Heart right ventricle (tissue), 16 donors: ENCODE data around the gene KCNA5. TPM values are rescaled to one million over a fixed set of nuclear protein-coding genes. Genes with fewer than 3 reads are reported as not detected.
A peak's percentile ranks its signal among the peaks of the same experiment; 100 is the strongest.

Experiments used
- ATAC-seq, 8 donors: fragments of 200-7000 bp; cut with Tn5 transposase; one replicate each; pipeline ENCODE4 v1.9.1; 2020; ENCODE audit warnings: mild to moderate bottlenecking in 8 of 8, moderate library complexity in 8 of 8, moderate number of reproducible peaks in 1 of 8
- DNase-seq, 2 donors: peaks; one replicate each; pipeline ENCODE4 v3.0.0-alpha.2; 2020
- H3K27ac ChIP-seq, 10 donors: fragments of 200-600 bp; sonication (generic) in 2 of 10; one replicate each; pipeline versions ENCODE4 v1.5.0 to v1.8.0; 2020 to 2022; ENCODE audit warnings: mild to moderate bottlenecking in 3 of 10
- H3K27me3 ChIP-seq, 7 donors: fragments of 200-600 bp; one replicate each; pipeline ENCODE4 v1.8.0; 2021 to 2022; ENCODE audit warnings: mild to moderate bottlenecking in 2 of 7
- H3K36me3 ChIP-seq, 9 donors: fragments of 200-600 bp; sonication (generic) in 1 of 9; one replicate each; pipeline versions ENCODE4 v1.5.0 to v1.8.0; 2020 to 2022; ENCODE audit warnings: mild to moderate bottlenecking in 2 of 9
- H3K4me1 ChIP-seq, 9 donors: fragments of 200-600 bp; sonication (generic) in 1 of 9; one replicate each; pipeline versions ENCODE4 v1.5.0 to v1.8.0; 2020 to 2022; ENCODE audit warnings: mild to moderate bottlenecking in 4 of 9
- H3K4me3 ChIP-seq, 10 donors: fragments of 200-600 bp; sonication (generic) in 2 of 10; one replicate each; pipeline versions ENCODE4 v1.5.0 to v1.8.0; 2020 to 2022; ENCODE audit warnings: mild to moderate bottlenecking in 7 of 10, moderate library complexity in 2 of 10
- H3K9me3 ChIP-seq, 11 donors: fragments of 200-600 bp in 10 of 11; sonication (generic) in 2 of 11; one replicate each; pipeline versions ENCODE4 v1.5.0 to v1.8.0; 2013 to 2022; ENCODE audit warnings: mild to moderate bottlenecking in 2 of 11, control low read depth in 1 of 11, moderate library complexity in 1 of 11
- CTCF ChIP-seq, 9 donors: fragments of 200-600 bp; sonication (generic) in 2 of 9; IDR thresholded peaks; one replicate each; pipeline versions ENCODE4 v1.5.0 to v1.8.0; 2021 to 2022; ENCODE audit warnings: antibody characterized with exemption in 9 of 9, mild to moderate bottlenecking in 5 of 9, moderate library complexity in 1 of 9
- WGBS, 2 donors: extraction: QIAGEN DNeasy Blood & Tissue Kit; methylation state at CpG; one replicate each; pipeline ENCODE4 v1.1.7; 2013; ENCODE audit warnings: inconsistent platforms in 1 of 2; 5-methylcytosine and 5-hydroxymethylcytosine counted together
- intact Hi-C, 10 donors: fragments of 100-400 bp; cut with DNase I; formaldehyde crosslinking; loops; one replicate each; pipeline versions ENCODE4 v1.11.1 to v1.14.2; 2022
- polyA plus RNA-seq, 2 donors: library from polyadenylated mRNA; stranded (reverse); fragments of 200-250 nt; gene quantifications; one replicate each; pipeline ENCODE4 v1.2.3, GENCODE V29; 2013
- total RNA-seq, 10 donors: library from RNA; stranded (reverse); fragmentation: NEBNext Ultra II Directional in 3 of 10; extraction: Animal tissue kit (Norgen Biotek cat#: 25700) in 3 of 10; gene quantifications; one replicate each; pipeline versions ENCODE4 v1.2.1 to v1.2.4, GENCODE V29; 2021 to 2023
- donor health status: Arrhythmogenic right ventricular cardiomyopathy.
- donor health status: ischemic (EF 13 %, LVEDD 7.1; RV severe dilation, severe dysfunction).
- donor health status: healthy with polysubstance abuse.
- donor health status: DM: no; HTN: yes; CAD: no.
- donor health status: DM: no; HTN: no; CAD: no.
- donor health status: ischemic (EF 25% LVEDD 6.9; RV normal size, moderate dysfunction).
- donor health status: ischemic (EF 25% LVEDD 5.7; RV mildly dilated, moderate dysfunction).
- donor health status: healthy.
- donor health status: DM: yes; HTN: yes; CAD: no.
- donor health status: Ischemic cardiomyopathy.
- donor health status: ischemic (EF 35%, LVEDD 5.7; RV mildly dilated, moderate dysfunction).
- donor health status: nonischemic (EF 11% LVEDD 7.7; RV severe dilation, severe dysfunction).
- donor health status: DM: yes; HTN: yes; CAD: no.
- donor health status: PGD.
- donor health status: ischemic (EF 29% LVEDD 5.4; RV normal size, mild dysfunction).
- donor health status: nonischemic (EF 23%, LVEDD 6.1; RV moderate dilation, normal function).

Gene KCNA5
- total and polyA plus RNA-seq, 12 donors = 1.4 to 5.8 (median 2.8) TPM

GRCh38 chr12:5015711-5016492, 27.8 kb upstream of the KCNA5 start:
- DNase-seq (no peak), ATAC-seq (no peak)
- Histone ChIP-seq H3K27me3 (no peaks in the 10 kb centered on the region), H3K4me1 (peaks cover 0 to 9% (median 0%) of the 10 kb centered on the region in 9 donors), H3K36me3 (no peaks in the 10 kb centered on the region), H3K9me3 (no peaks in the 10 kb centered on the region), H3K27ac (no peak overlapping the region), H3K4me3 (no peak overlapping the region)
- no peak for TF ChIP-seq CTCF (IDR thresholded peaks at IDR 0.05)
- WGBS, 2 donors = 88% methylated on average over 12 of the region's 12 CpGs
- intact Hi-C loops = no loop called here

- Histone ChIP-seq H3K9me3 (no peaks in the 10 kb centered on the region), H3K4me1 (peaks cover 0 to 9% (median 0%) of the 10 kb centered on the region in 9 donors), H3K36me3 (no peaks in the 10 kb centered on the region), H3K4me3 (no peak overlapping the region), H3K27me3 (no peaks in the 10 kb centered on the region), H3K27ac (no peak overlapping the region)
- TF ChIP-seq CTCF (IDR thresholded peaks at IDR 0.05) = no peak
- no peak for ATAC-seq
- intact Hi-C loops = no loop called here
- no peak for DNase-seq
- 66 to 76% methylated on average over 5 of the region's 5 CpGs for WGBS, 2 donors
Measured at GRCh38 chr12:5016526-5016925, 27.2 kb upstream of the KCNA5 start.

GRCh38 chr12:5017638-5018348, 25.9 kb upstream of the KCNA5 start:
- Histone ChIP-seq H3K36me3 (no peaks in the 10 kb centered on the region), H3K27me3 (peaks cover 0 to 4% (median 0%) of the 10 kb centered on the region in 7 donors), H3K4me1 (peaks cover 0 to 5% (median 0%) of the 10 kb centered on the region in 9 donors), H3K9me3 (no peaks in the 10 kb centered on the region), H3K4me3 (no peak overlapping the region), H3K27ac (no peak overlapping the region)
- ATAC-seq = peak in 2 of 8 donors; percentile 18 to 23
- 71 to 77% methylated on average over 24 of the region's 24 CpGs for WGBS, 2 donors
- TF ChIP-seq CTCF (IDR thresholded peaks at IDR 0.05) = no peak
- DNase-seq = no peak
- intact Hi-C loops = no loop called here

- no peaks in the 10 kb centered on the region for H3K9me3 ChIP-seq
- intact Hi-C loops = no loop called here
- ATAC-seq (no peak), DNase-seq (no peak)
- H3K4me3 ChIP-seq = no peak overlapping the region
- H3K4me1 ChIP-seq = peaks cover 0 to 4% (median 0%) of the 10 kb centered on the region in 9 donors
- H3K36me3 ChIP-seq = no peaks in the 10 kb centered on the region
- H3K27ac ChIP-seq = no peak overlapping the region
- H3K27me3 ChIP-seq = peaks cover 0 to 4% (median 0%) of the 10 kb centered on the region in 7 donors
- no peak for TF ChIP-seq CTCF (IDR thresholded peaks at IDR 0.05)
- 71 to 94% methylated on average over 3 of the region's 3 CpGs for WGBS, 2 donors
Measured at GRCh38 chr12:5018677-5019076, 25.0 kb upstream of the KCNA5 start.
